Liver (tissue), 9 donors: ENCODE results near the gene C10orf105. TPM values are rescaled to one million over a fixed set of nuclear protein-coding genes. Genes with fewer than 3 reads are reported as not detected.

Experiments used
- DNase-seq: peaks from one replicate; pipeline ENCODE4 v3.0.0-alpha.2; 2017; ENCODE audit warnings: low spot score
- H3K27ac ChIP-seq, 2 donors: one replicate each; pipeline ENCODE4 v1.7.0; 2013; ENCODE audit warnings: inconsistent platforms in 2 of 2, low read length in 2 of 2, control low read depth in 1 of 2, low read depth in 1 of 2, mild to moderate bottlenecking in 1 of 2
- H3K27me3 ChIP-seq, 4 donors: one replicate each; pipeline versions ENCODE4 v1.6.1 to v1.7.0; 2013; ENCODE audit warnings: low read length in 3 of 4, inconsistent platforms in 1 of 4, mild to moderate bottlenecking in 1 of 4, moderate library complexity in 1 of 4; ENCODE audit not compliant: control insufficient read depth in 4 of 4, insufficient read depth in 4 of 4
- H3K36me3 ChIP-seq, 4 donors: one replicate each; pipeline versions ENCODE4 v1.6.1 to v1.7.0; 2013; ENCODE audit warnings: low read length in 3 of 4, mild to moderate bottlenecking in 3 of 4, low read depth in 1 of 4, moderate library complexity in 1 of 4; ENCODE audit not compliant: control insufficient read depth in 4 of 4, insufficient read depth in 3 of 4
- H3K4me1 ChIP-seq, 4 donors: one replicate each; pipeline versions ENCODE4 v1.6.1 to v1.7.0; 2013; ENCODE audit warnings: low read length in 3 of 4, mild to moderate bottlenecking in 3 of 4, moderate library complexity in 1 of 4; ENCODE audit not compliant: control insufficient read depth in 4 of 4, insufficient read depth in 4 of 4
- H3K4me3 ChIP-seq, 3 donors: one replicate each; pipeline versions ENCODE4 v1.6.1 to v1.7.0; 2013; ENCODE audit warnings: low read length in 3 of 3, control low read depth in 1 of 3, low read depth in 1 of 3, mild to moderate bottlenecking in 1 of 3
- H3K9ac ChIP-seq, 2 donors: one replicate each; pipeline ENCODE4 v1.7.0; 2013; ENCODE audit warnings: low read length in 2 of 2, mild to moderate bottlenecking in 2 of 2, moderate library complexity in 2 of 2, control low read depth in 1 of 2, low read depth in 1 of 2
- H3K9me3 ChIP-seq, 4 donors: one replicate each; pipeline versions ENCODE4 v1.6.1 to v1.7.0; 2013; ENCODE audit warnings: low read length in 3 of 4; ENCODE audit not compliant: control insufficient read depth in 4 of 4
- ATF3 ChIP-seq: IDR thresholded peaks from 2 replicates; pipeline ENCODE4 v1.6.1; 2016; ENCODE audit warnings: antibody characterized with exemption
- CTCF ChIP-seq: fragments of 150-350 bp; IDR thresholded peaks from 2 replicates; pipeline ENCODE4 v1.5.1; 2017; ENCODE audit warnings: improper control_type of control experiment, low read depth, low read length; ENCODE audit not compliant: missing input control
- FOXA2 ChIP-seq: IDR thresholded peaks from 2 replicates; pipeline ENCODE4 v1.6.1; 2016; ENCODE audit warnings: antibody characterized with exemption
- GABPA ChIP-seq, 2 donors: IDR thresholded peaks in 1 of 2; conservative IDR thresholded peaks in 1 of 2; 2 replicates each; pipeline ENCODE4 v1.6.1; 2016; ENCODE audit warnings: antibody characterized with exemption in 2 of 2, mild to moderate bottlenecking in 1 of 2, moderate library complexity in 1 of 2
- HNF4A ChIP-seq, 2 donors: conservative IDR thresholded peaks; 2 replicates each; pipeline ENCODE4 v1.6.1; 2016; ENCODE audit warnings: antibody characterized with exemption in 2 of 2, mild to moderate bottlenecking in 2 of 2
- JUND ChIP-seq, 2 donors: IDR thresholded peaks; 2 replicates each; pipeline ENCODE4 v1.6.1; 2016; ENCODE audit warnings: antibody characterized with exemption in 2 of 2
- NR2F2 ChIP-seq: IDR thresholded peaks from 2 replicates; pipeline ENCODE4 v1.6.1; 2016; ENCODE audit warnings: antibody characterized with exemption
- RAD21 ChIP-seq, 2 donors: IDR thresholded peaks; 2 replicates each; pipeline ENCODE4 v1.6.1; 2016; ENCODE audit warnings: antibody characterized with exemption in 2 of 2, mild to moderate bottlenecking in 2 of 2
- REST ChIP-seq: IDR thresholded peaks from 2 replicates; pipeline ENCODE4 v1.6.1; 2016; ENCODE audit warnings: antibody characterized with exemption, mild to moderate bottlenecking
- RXRA ChIP-seq, 2 donors: IDR thresholded peaks; 2 replicates each; pipeline ENCODE4 v1.6.1; 2017 to 2018; ENCODE audit warnings: antibody characterized with exemption in 2 of 2, mild to moderate bottlenecking in 1 of 2
- WGBS: extraction: QIAGEN DNeasy Blood & Tissue Kit; methylation state at CpG from one replicate; pipeline ENCODE4 v1.1.7; 2013; 5-methylcytosine and 5-hydroxymethylcytosine counted together
- polyA plus RNA-seq, 2 donors: library from polyadenylated mRNA; stranded (reverse) in 1 of 2; unstranded in 1 of 2; fragments of 200-250 nt in 1 of 2; fragments of >200 nt in 1 of 2; fragmentation: Nextera tagmentation in 1 of 2; extraction: Ambion mirVana in 1 of 2; gene quantifications; one replicate each; pipeline versions ENCODE4 v1.2.1 to v1.2.3, GENCODE V29; 2013 to 2015
- total RNA-seq, 2 donors: library from RNA; depleted of rRNA; stranded (reverse); fragments of >200 nt; gene quantifications; one replicate each; pipeline ENCODE4 v1.2.3, GENCODE V29; 2014
- TF ChIP-seq, protein P1 (sequence below): IDR thresholded peaks from 2 replicates; pipeline ENCODE4 v1.6.1; 2016; ENCODE audit warnings: antibody characterized with exemption
- TF ChIP-seq, protein P2 (sequence below): IDR thresholded peaks from 2 replicates; pipeline ENCODE4 v1.6.1; 2016; ENCODE audit warnings: antibody characterized with exemption
- donor health status: healthy.
- donor health status: healthy.
- donor health status: healthy.
- donor health status: healthy.
- donor health status: healthy.

The C10orf105 gene
- total and polyA plus RNA-seq, 4 donors, result under 0.01 to 0.07 TPM; not detected in 2

GRCh38 chr10:71697938-71698709 is 21.5 kb downstream of the C10orf105 start (continued):
- TF ChIP-seq, protein P1, sequence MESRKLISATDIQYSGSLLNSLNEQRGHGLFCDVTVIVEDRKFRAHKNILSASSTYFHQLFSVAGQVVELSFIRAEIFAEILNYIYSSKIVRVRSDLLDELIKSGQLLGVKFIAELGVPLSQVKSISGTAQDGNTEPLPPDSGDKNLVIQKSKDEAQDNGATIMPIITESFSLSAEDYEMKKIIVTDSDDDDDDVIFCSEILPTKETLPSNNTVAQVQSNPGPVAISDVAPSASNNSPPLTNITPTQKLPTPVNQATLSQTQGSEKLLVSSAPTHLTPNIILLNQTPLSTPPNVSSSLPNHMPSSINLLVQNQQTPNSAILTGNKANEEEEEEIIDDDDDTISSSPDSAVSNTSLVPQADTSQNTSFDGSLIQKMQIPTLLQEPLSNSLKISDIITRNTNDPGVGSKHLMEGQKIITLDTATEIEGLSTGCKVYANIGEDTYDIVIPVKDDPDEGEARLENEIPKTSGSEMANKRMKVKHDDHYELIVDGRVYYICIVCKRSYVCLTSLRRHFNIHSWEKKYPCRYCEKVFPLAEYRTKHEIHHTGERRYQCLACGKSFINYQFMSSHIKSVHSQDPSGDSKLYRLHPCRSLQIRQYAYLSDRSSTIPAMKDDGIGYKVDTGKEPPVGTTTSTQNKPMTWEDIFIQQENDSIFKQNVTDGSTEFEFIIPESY, result no peak
- no peak for TF ChIP-seq RAD21 (IDR thresholded peaks at IDR 0.05)

GRCh38 chr10:71696628-71697326 is 22.8 kb downstream of the C10orf105 start:
- peak; percentile 84 for DNase-seq
- no peak overlapping the region for H3K9ac ChIP-seq
- no peak overlapping the region for H3K4me3 ChIP-seq
- H3K4me1 ChIP-seq, result no peaks in the 10 kb centered on the region
- TF ChIP-seq GABPA (IDR thresholded peaks at IDR 0.05 in 1 of 2, conservative IDR thresholded peaks at IDR 0.05 in 1 of 2), result no peak
- TF ChIP-seq RAD21 (IDR thresholded peaks at IDR 0.05), result peak; percentile 73 to 82
- peak in 1 of 2 donors; percentile 20 for TF ChIP-seq RXRA (IDR thresholded peaks at IDR 0.05)
- TF ChIP-seq NR2F2, result peak; percentile 14
- peak; percentile 75 for TF ChIP-seq CTCF
- no peaks in the 10 kb centered on the region for H3K9me3 ChIP-seq
- H3K27me3 ChIP-seq, result no peaks in the 10 kb centered on the region
- no peaks in the 10 kb centered on the region for H3K36me3 ChIP-seq
- H3K27ac ChIP-seq, result no peak overlapping the region
- 56% methylated on average over 10 of the region's 10 CpGs for WGBS

DNA sequence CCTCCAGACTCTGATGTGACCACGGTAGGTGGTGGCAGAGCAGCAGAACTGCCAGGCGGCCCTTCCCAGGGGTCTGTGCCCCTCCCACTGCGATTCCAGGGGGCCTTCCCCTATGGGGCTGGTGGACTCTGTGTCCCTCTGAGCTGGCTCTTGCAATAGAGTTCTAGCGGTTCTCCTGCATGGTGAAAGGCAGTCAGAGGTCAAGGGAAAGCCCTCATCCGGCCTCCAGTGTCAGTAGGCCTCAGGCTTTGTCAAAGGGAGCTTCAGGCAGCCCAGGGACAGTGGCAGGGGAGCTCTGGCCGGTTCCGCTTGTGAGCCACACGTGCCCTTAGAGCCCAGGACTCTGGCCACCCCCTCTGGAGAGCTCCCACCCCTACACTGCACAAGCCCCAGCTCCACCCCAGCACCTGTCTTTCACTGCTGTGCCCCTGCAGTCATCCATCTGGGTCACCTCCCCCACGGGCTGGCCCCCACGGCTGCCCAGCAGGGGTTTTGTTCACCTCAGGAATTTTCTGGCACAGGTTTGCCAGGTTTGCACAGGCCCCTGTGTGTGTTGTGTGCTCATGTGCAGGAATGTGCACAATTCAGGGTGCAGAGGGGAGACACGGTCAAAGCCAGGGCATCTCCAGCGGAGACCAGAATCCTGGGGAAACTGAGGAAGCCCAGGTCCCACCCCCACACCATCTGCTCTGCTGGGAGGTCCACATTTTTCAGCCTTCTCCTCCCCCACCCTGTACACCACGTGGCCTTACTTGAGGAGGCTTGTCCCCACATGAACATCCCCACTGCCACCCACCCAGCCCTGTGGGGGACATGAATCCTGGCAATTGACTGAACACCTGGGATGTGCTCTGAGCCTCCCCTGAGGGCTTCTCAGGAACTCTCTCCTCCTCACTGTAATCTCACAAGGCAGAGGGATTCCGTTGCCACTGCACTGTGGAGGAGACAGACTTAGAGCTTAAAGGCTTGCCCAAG is 23.8 kb downstream of the C10orf105 start:
- Histone ChIP-seq H3K27me3 (no peaks in the 10 kb centered on the region), H3K27ac (no peak overlapping the region), H3K4me3 (no peak overlapping the region), H3K36me3 (peaks cover 0 to 6% (median 1%) of the 10 kb centered on the region in 4 donors), H3K9me3 (no peaks in the 10 kb centered on the region), H3K9ac (no peak overlapping the region), H3K4me1 (no peaks in the 10 kb centered on the region)
- 87% methylated on average over 14 of the region's 14 CpGs for WGBS
- DNase-seq, result no peak
- TF ChIP-seq RXRA (IDR thresholded peaks at IDR 0.05), result no peak

- WGBS, result 72% methylated on average over 10 of the region's 10 CpGs
- TF ChIP-seq JUND (IDR thresholded peaks at IDR 0.05), result no peak
- TF ChIP-seq, protein P2, sequence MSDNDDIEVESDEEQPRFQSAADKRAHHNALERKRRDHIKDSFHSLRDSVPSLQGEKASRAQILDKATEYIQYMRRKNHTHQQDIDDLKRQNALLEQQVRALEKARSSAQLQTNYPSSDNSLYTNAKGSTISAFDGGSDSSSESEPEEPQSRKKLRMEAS, result no peak
- TF ChIP-seq GABPA (IDR thresholded peaks at IDR 0.05 in 1 of 2, conservative IDR thresholded peaks at IDR 0.05 in 1 of 2), result no peak
- TF ChIP-seq HNF4A (conservative IDR thresholded peaks at IDR 0.05), result no peak
- no peak for TF ChIP-seq RXRA (IDR thresholded peaks at IDR 0.05)
- TF ChIP-seq FOXA2, result no peak
- TF ChIP-seq NR2F2, result no peak
- no peak for TF ChIP-seq ATF3
- TF ChIP-seq REST, result no peak
Observed at GRCh38 chr10:71694567-71694968, 25.0 kb downstream of the C10orf105 start.

More at GRCh38 chr10:71694567-71694968, 25.0 kb downstream of the C10orf105 start:
- H3K4me1 ChIP-seq, result no peaks in the 10 kb centered on the region
- H3K36me3 ChIP-seq, result peaks cover 0 to 8% (median 1%) of the 10 kb centered on the region in 4 donors
- H3K27me3 ChIP-seq, result no peaks in the 10 kb centered on the region
- peak overlapping the region in 1 of 2 donors; percentile 27 for H3K27ac ChIP-seq
- no peak overlapping the region for H3K4me3 ChIP-seq
- DNase-seq, result no peak
- no peaks in the 10 kb centered on the region for H3K9me3 ChIP-seq
- H3K9ac ChIP-seq, result no peak overlapping the region
